Fibroblast of mammary gland (primary cell): ENCODE results near the gene LSM6.
A peak's percentile ranks its signal among the peaks of the same experiment; 100 is the strongest.

ENCODE experiments used
- DNase-seq: peaks from one replicate; pipeline ENCODE4 v3.0.0-alpha.2; 2010; ENCODE audit warnings: low read depth
- H3K4me3 ChIP-seq: 2 replicates; pipeline ENCODE4 v1.5.1; 2011; ENCODE audit warnings: low read depth, mild to moderate bottlenecking, low read length, moderate library complexity; ENCODE audit not compliant: control insufficient read depth
- CTCF ChIP-seq: conservative IDR thresholded peaks from 2 replicates; pipeline ENCODE4 v1.5.1; 2011; ENCODE audit warnings: low read depth, low read length, inconsistent platforms; ENCODE audit not compliant: control insufficient read depth, insufficient read depth

The LSM6 gene

GRCh38 chr4:146222313-146222712 lies 46.8 kb downstream of the LSM6 start:
- DNase-seq = peak; percentile 39
- H3K4me3 ChIP-seq = no peak overlapping the region

GRCh38 chr4:146224326-146224966 lies 48.9 kb downstream of the LSM6 start:
- no peak for DNase-seq
- no peak overlapping the region for H3K4me3 ChIP-seq
- TF ChIP-seq CTCF = no peak

More at GRCh38 chr4:146222313-146222712, 46.8 kb downstream of the LSM6 start:
- TF ChIP-seq CTCF = no peak

- TF ChIP-seq CTCF = no peak
- DNase-seq = no peak
Measured at GRCh38 chr4:146229406-146229805, 53.9 kb downstream of the LSM6 start.

GRCh38 chr4:146232131-146232722 lies 56.7 kb downstream of the LSM6 start:
- H3K4me3 ChIP-seq = no peak overlapping the region
- TF ChIP-seq CTCF = no peak
- DNase-seq = no peak

More at GRCh38 chr4:146229406-146229805, 53.9 kb downstream of the LSM6 start:
- H3K4me3 ChIP-seq = no peak overlapping the region

GRCh38 chr4:146235654-146236177 lies 60.2 kb downstream of the LSM6 start:
- no peak for DNase-seq
- no peak overlapping the region for H3K4me3 ChIP-seq
- no peak for TF ChIP-seq CTCF

GRCh38 chr4:146236216-146236615 lies 60.7 kb downstream of the LSM6 start:
- no peak for TF ChIP-seq CTCF
- no peak for DNase-seq
- H3K4me3 ChIP-seq = no peak overlapping the region
